ENCODE measurements around the gene PNMA8B.

DNA sequence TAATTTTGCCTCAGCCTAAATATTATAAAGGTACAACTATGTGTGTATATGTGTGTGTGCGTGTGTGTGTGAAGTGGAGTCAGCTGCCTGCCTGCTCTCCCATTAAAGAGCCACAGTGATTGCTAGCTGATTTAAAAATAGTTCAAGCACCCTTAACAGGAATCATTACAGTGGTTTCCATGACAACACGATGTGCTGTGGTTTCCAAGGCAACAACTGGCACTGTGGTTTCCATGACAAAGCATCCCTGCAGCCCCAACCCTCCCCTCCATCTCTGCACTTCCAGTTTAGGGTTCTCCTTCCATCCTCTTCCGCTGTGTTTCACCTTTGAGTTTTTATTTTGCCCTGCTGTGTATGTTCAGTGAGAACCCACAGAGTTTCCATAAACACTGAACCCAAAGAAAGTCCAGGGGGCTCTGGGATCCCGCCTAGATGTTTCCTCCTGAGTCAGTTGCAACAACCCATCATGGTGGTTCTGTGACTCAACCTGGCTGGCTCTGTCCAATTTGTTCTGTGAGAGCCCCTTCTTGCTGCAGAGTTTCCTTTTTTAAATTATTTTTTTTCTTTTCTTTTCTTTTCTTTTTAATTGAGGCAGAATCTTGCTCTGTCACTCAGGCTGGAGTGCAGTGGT is 17.2 kb downstream of the PNMA8B start:
- TF ChIP-seq CTCF (IDR thresholded peaks at IDR 0.05; ENCODE audit: low read length) (no peak), EZH2 (optimal IDR thresholded peaks at IDR 0.05; ENCODE audit: low read depth, low read length) (no peak)

Measured in MM.1S (cell line).